Adrenal gland (tissue), 12 donors: ENCODE measurements around the gene FNDC11. TPM values are rescaled to one million over a fixed set of nuclear protein-coding genes. Genes with fewer than 3 reads are reported as not detected.

Source experiments
- DNase-seq, 7 donors: peaks; one replicate each; pipeline ENCODE4 v3.0.0-alpha.2; 2019 to 2020
- H3K27ac ChIP-seq, 5 donors: fragments of 200-600 bp; sonication (generic) in 4 of 5; 1 replicate in 3 of 5; 2 replicates in 2 of 5; pipeline versions ENCODE4 v1.5.1 to v1.8.0; 2016 to 2020; ENCODE audit warnings: mild to moderate bottlenecking in 1 of 5
- H3K27me3 ChIP-seq: fragments of 200-600 bp; 2 replicates; pipeline ENCODE4 v1.8.0; 2021
- H3K36me3 ChIP-seq, 2 donors: fragments of 200-600 bp; replicated peaks in 1 of 2; 1 replicate in 1 of 2; 2 replicates in 1 of 2; pipeline versions ENCODE4 v1.5.1 to v1.8.0; 2018 to 2022
- H3K4me1 ChIP-seq, 2 donors: fragments of 200-600 bp; replicated peaks in 1 of 2; 1 replicate in 1 of 2; 2 replicates in 1 of 2; pipeline versions ENCODE4 v1.5.1 to v1.8.0; 2018 to 2021
- H3K4me3 ChIP-seq, 4 donors: fragments of 200-600 bp; sonication (generic) in 3 of 4; one replicate each; pipeline ENCODE4 v1.5.1; 2016 to 2018
- H3K9me3 ChIP-seq, 3 donors: fragments of 200-600 bp; sonication (generic) in 1 of 3; replicated peaks in 1 of 3; 1 replicate in 2 of 3; 2 replicates in 1 of 3; pipeline versions ENCODE4 v1.5.1 to v1.8.0; 2016 to 2021
- CTCF ChIP-seq, 6 experiments: fragments of 450-650 bp in 4 of 6; fragments of 200-600 bp in 2 of 6; sonication (generic) in 1 of 6; IDR thresholded peaks; 1 replicate in 5 of 6; 2 replicates in 1 of 6; pipeline versions ENCODE4 v1.5.1 to v1.8.0; 2016 to 2021; ENCODE audit warnings: antibody characterized with exemption in 6 of 6, mild to moderate bottlenecking in 2 of 6, moderate library complexity in 1 of 6
- POLR2A ChIP-seq, 2 donors: fragments of 450-650 bp; IDR thresholded peaks; one replicate each; pipeline ENCODE4 v1.6.1; 2017; ENCODE audit warnings: antibody characterized with exemption in 2 of 2, mild to moderate bottlenecking in 2 of 2, moderate library complexity in 1 of 2
- WGBS, 4 donors: extraction: QIAGEN DNeasy Blood & Tissue Kit in 2 of 4; methylation state at CpG; one replicate each; pipeline versions ENCODE4 v1.1.5 to v1.1.7; 2013 to 2017; 5-methylcytosine and 5-hydroxymethylcytosine counted together
- intact Hi-C, 2 donors: fragments of 100-400 bp; cut with DNase I; formaldehyde crosslinking; loops; one replicate each; pipeline versions ENCODE4 v1.14.1 to v1.15.0; 2022 to 2023
- polyA plus RNA-seq, 3 donors: library from polyadenylated mRNA; stranded (reverse); fragments of 200-250 nt in 2 of 3; fragments of 350-450 nt in 1 of 3; fragmentation: Illumina TruSeq in 1 of 3; extraction: RNeasy Lipid Tissue Mini Kit (QIAGEN cat#74804) in 1 of 3; gene quantifications; one replicate each; pipeline ENCODE4 v1.2.3, GENCODE V29; 2013 to 2014
- total RNA-seq, 9 donors: library from RNA; depleted of rRNA in 4 of 9; stranded (reverse); fragments of >200 nt in 4 of 9; fragments of 120-200 nt in 1 of 9; fragmentation: NEBNext Ultra II Directional in 1 of 9; extraction: Animal tissue kit (Norgen Biotek cat#: 25700) in 1 of 9; gene quantifications; one replicate each; pipeline versions ENCODE4 v1.1.0 to v1.2.4, GENCODE V29; 2013 to 2023
- donor health status: healthy with polysubstance abuse.
- donor health status: Bipolar disorder and iron deficiency.
- donor health status: DM: yes; HTN: yes; CAD: no.
- donor health status: DM: no; HTN: no; CAD: no.
- donor health status: DM: no; HTN: no; CAD: no.
- donor health status: DM: yes; HTN: yes; CAD: no.

Gene FNDC11
- total and polyA plus RNA-seq, 12 donors = 0.20 to 0.83 (median 0.43) TPM; not detected in 4

GRCh38 chr20:63547725-63548480 is 6.1 kb upstream of the FNDC11 start, which contains the start of gene SRMS:
Gene SRMS (minus strand): TSS chr20:63547749. CDS start chr20:63547463, 286 bp downstream.
- intact Hi-C loops = no loop called here
- Histone ChIP-seq H3K27me3 (peaks cover 10% of the 10 kb centered on the region), H3K4me3 (no peak within 1 kb of the TSS), H3K36me3 (no peaks in the 10 kb centered on the region), H3K4me1 (no peaks in the 10 kb centered on the region), H3K27ac (no peak within 1 kb of the TSS), H3K9me3 (no peaks in the 10 kb centered on the region)
- DNase-seq = no peak
- TF ChIP-seq CTCF (IDR thresholded peaks at IDR 0.05) (no peak), POLR2A (IDR thresholded peaks at IDR 0.05) (no peak)
- WGBS, 4 donors = 57 to 87% (median 63%) methylated on average over 5 to 35 of the region's 35 CpGs

- Histone ChIP-seq H3K4me3 (no peak overlapping the region), H3K36me3 (no peaks in the 10 kb centered on the region), H3K9me3 (no peaks in the 10 kb centered on the region), H3K4me1 (no peaks in the 10 kb centered on the region), H3K27me3 (peaks cover 10% of the 10 kb centered on the region), H3K27ac (no peak overlapping the region)
- WGBS, 4 donors = 45 to 58% (median 52%) methylated on average over 7 to 11 of the region's 11 CpGs
- TF ChIP-seq POLR2A (IDR thresholded peaks at IDR 0.05) = no peak
- no peak for TF ChIP-seq CTCF (IDR thresholded peaks at IDR 0.05)
- DNase-seq = no peak
- intact Hi-C loops = no loop called here
These were observed 5.4 kb upstream of the FNDC11 start for GRCh38 chr20:63548542-63548941.

GRCh38 chr20:63549019-63549418 is 4.9 kb upstream of the FNDC11 start:
- no peaks in the 10 kb centered on the region for H3K9me3 ChIP-seq
- TF ChIP-seq POLR2A (IDR thresholded peaks at IDR 0.05) = no peak
- TF ChIP-seq CTCF (IDR thresholded peaks at IDR 0.05) = no peak
- intact Hi-C loops = no loop called here
- WGBS, 4 donors = 29 to 46% (median 36%) methylated on average over 5 to 14 of the region's 25 CpGs
- no peak overlapping the region for H3K4me3 ChIP-seq
- H3K4me1 ChIP-seq = peaks cover 0 to 4% of the 10 kb centered on the region in 2 donors
- H3K36me3 ChIP-seq = no peaks in the 10 kb centered on the region
- no peak for DNase-seq
- H3K27me3 ChIP-seq = peaks cover 10% of the 10 kb centered on the region
- no peak overlapping the region for H3K27ac ChIP-seq

GRCh38 chr20:63549679-63550282 is 4.2 kb upstream of the FNDC11 start:
- H3K4me3 ChIP-seq = no peak overlapping the region
- H3K36me3 ChIP-seq = no peaks in the 10 kb centered on the region
- intact Hi-C loops = no loop called here
- H3K27ac ChIP-seq = no peak overlapping the region
- no peaks in the 10 kb centered on the region for H3K9me3 ChIP-seq
- TF ChIP-seq CTCF (IDR thresholded peaks at IDR 0.05) (no peak), POLR2A (IDR thresholded peaks at IDR 0.05) (no peak)
- H3K27me3 ChIP-seq = peaks cover 10% of the 10 kb centered on the region
- DNase-seq = no peak
- H3K4me1 ChIP-seq = peaks cover 0 to 4% of the 10 kb centered on the region in 2 donors
- 83 to 87% (median 84%) methylated on average over 12 to 18 of the region's 18 CpGs for WGBS, 4 donors
